ENCODE results near the gene ZNF750. TPM values are rescaled to one million over a fixed set of nuclear protein-coding genes. Genes with fewer than 3 reads are reported as not detected.

Gene ZNF750
- total RNA-seq, result 4.7 TPM
- long read RNA-seq, partial matches to known transcripts, result 6 of 7 reads
- long read RNA-seq, other reads (novel, unspliced or antisense), result 1 of 7 reads

- Histone ChIP-seq H3K4me1 (peaks cover 20% of the 10 kb centered on the region), H3K27me3 (ENCODE audit: low read depth) (no peaks in the 10 kb centered on the region), H3K9me3 (no peaks in the 10 kb centered on the region), H3K27ac (peak within 1 kb of the TSS; percentile 85), H3K36me3 (peaks cover 4% of the 10 kb centered on the region), H3K4me3 (peak within 1 kb of the TSS; percentile 42)
- ATAC-seq (peak; percentile 59 to 60), DNase-seq (no peak)
- intact Hi-C loops (cut with DNase I), result no loop called here
- TF ChIP-seq CTCF (IDR thresholded peaks at IDR 0.05), result no peak
Observed at GRCh38 chr17:82839617-82840292, at the start of gene ZNF750. TSS of gene ZNF750 (minus strand) at chr17:82840022. CDS start at chr17:82832454, 7,568 bp downstream.

GRCh38 chr17:82888583-82889495, 49.0 kb upstream of the ZNF750 start:
- Histone ChIP-seq H3K4me3 (no peak overlapping the region), H3K9me3 (no peaks in the 10 kb centered on the region), H3K36me3 (peaks cover 20% of the 10 kb centered on the region), H3K4me1 (peaks cover 66% of the 10 kb centered on the region), H3K27ac (peak overlapping the region; percentile 83), H3K27me3 (ENCODE audit: low read depth) (no peaks in the 10 kb centered on the region)
- peak; percentile 90 for DNase-seq
- intact Hi-C loops (cut with DNase I), result no loop called here
- peak; percentile 82 to 87 for ATAC-seq
- TF ChIP-seq CTCF (IDR thresholded peaks at IDR 0.05), result no peak

GRCh38 chr17:82887255-82888164, 47.7 kb upstream of the ZNF750 start:
- Histone ChIP-seq H3K4me3 (no peak overlapping the region), H3K27ac (peak overlapping the region; percentile 32), H3K9me3 (no peaks in the 10 kb centered on the region), H3K36me3 (peaks cover 20% of the 10 kb centered on the region), H3K27me3 (ENCODE audit: low read depth) (no peaks in the 10 kb centered on the region), H3K4me1 (peaks cover 65% of the 10 kb centered on the region)
- DNase-seq (no peak), ATAC-seq (no peak)
- TF ChIP-seq CTCF (IDR thresholded peaks at IDR 0.05), result no peak
- intact Hi-C loops (cut with DNase I), result no loop called here

GRCh38 chr17:82884970-82885353, 45.1 kb upstream of the ZNF750 start:
- intact Hi-C loops (cut with DNase I), result no loop called here
- Histone ChIP-seq H3K4me1 (peaks cover 68% of the 10 kb centered on the region), H3K27me3 (ENCODE audit: low read depth) (no peaks in the 10 kb centered on the region), H3K9me3 (no peaks in the 10 kb centered on the region), H3K36me3 (peaks cover 8% of the 10 kb centered on the region), H3K4me3 (no peak overlapping the region), H3K27ac (peak overlapping the region; percentile 43)
- ATAC-seq (no peak), DNase-seq (no peak)
- TF ChIP-seq CTCF (IDR thresholded peaks at IDR 0.05), result no peak
